Measurements from ENCODE around the gene ZPLD1. TPM values are rescaled to one million over a fixed set of nuclear protein-coding genes. Genes with fewer than 3 reads are reported as not detected.

ZPLD1 gene
- total RNA-seq, 3 donors from 2014 or later: 0.32 TPM; not detected in 2

- H3K36me3 ChIP-seq (ENCODE audit: low read depth): no peaks in the 10 kb centered on the region
- no peak for ATAC-seq
- no peak for DNase-seq
- no peak for TF ChIP-seq CTCF (IDR thresholded peaks at IDR 0.05)
- no peaks in the 10 kb centered on the region for H3K9me3 ChIP-seq
- no peaks in the 10 kb centered on the region for H3K4me1 ChIP-seq (ENCODE audit: low read depth)
- intact Hi-C loops (cut with DNase I, micrococcal nuclease): no loop called here
- no peak overlapping the region for H3K4me3 ChIP-seq
Measured at GRCh38 chr3:102483556-102483955, 48.7 kb downstream of the ZPLD1 start.

- DNase-seq: no peak
- intact Hi-C loops (cut with DNase I, micrococcal nuclease): no loop called here
- no peaks in the 10 kb centered on the region for H3K36me3 ChIP-seq (ENCODE audit: low read depth)
- no peak for TF ChIP-seq CTCF (IDR thresholded peaks at IDR 0.05)
- no peaks in the 10 kb centered on the region for H3K4me1 ChIP-seq (ENCODE audit: low read depth)
- no peak overlapping the region for H3K4me3 ChIP-seq
- no peaks in the 10 kb centered on the region for H3K9me3 ChIP-seq
- no peak for ATAC-seq
Measured at GRCh38 chr3:102484363-102484762, 49.5 kb downstream of the ZPLD1 start.

- intact Hi-C loops (cut with DNase I, micrococcal nuclease): no loop called here
- no peak for DNase-seq
- H3K9me3 ChIP-seq: no peaks in the 10 kb centered on the region
- H3K4me1 ChIP-seq (ENCODE audit: low read depth): no peaks in the 10 kb centered on the region
- TF ChIP-seq CTCF (IDR thresholded peaks at IDR 0.05): no peak
- H3K36me3 ChIP-seq (ENCODE audit: low read depth): no peaks in the 10 kb centered on the region
- no peak overlapping the region for H3K4me3 ChIP-seq
- ATAC-seq: no peak
Measured at GRCh38 chr3:102485701-102486100, 50.9 kb downstream of the ZPLD1 start.

GRCh38 chr3:102488331-102488730 lies 53.5 kb downstream of the ZPLD1 start:
- no peak for ATAC-seq
- no peak for TF ChIP-seq CTCF (IDR thresholded peaks at IDR 0.05)

GRCh38 chr3:102492300-102492699 lies 57.5 kb downstream of the ZPLD1 start:
- DNase-seq: no peak
- no peaks in the 10 kb centered on the region for H3K9me3 ChIP-seq
- intact Hi-C loops (cut with DNase I, micrococcal nuclease): no loop called here
- no peak overlapping the region for H3K4me3 ChIP-seq
- ATAC-seq: no peak
- no peaks in the 10 kb centered on the region for H3K36me3 ChIP-seq (ENCODE audit: low read depth)
- TF ChIP-seq CTCF (IDR thresholded peaks at IDR 0.05): no peak
- H3K4me1 ChIP-seq (ENCODE audit: low read depth): no peaks in the 10 kb centered on the region

More at GRCh38 chr3:102488331-102488730, 53.5 kb downstream of the ZPLD1 start:
- no peak for DNase-seq
- H3K4me1 ChIP-seq (ENCODE audit: low read depth): no peaks in the 10 kb centered on the region
- no peaks in the 10 kb centered on the region for H3K9me3 ChIP-seq
- intact Hi-C loops (cut with DNase I, micrococcal nuclease): no loop called here
- H3K36me3 ChIP-seq (ENCODE audit: low read depth): no peaks in the 10 kb centered on the region
- H3K4me3 ChIP-seq: no peak overlapping the region

GRCh38 chr3:102497571-102497970 lies 62.8 kb downstream of the ZPLD1 start:
- Histone ChIP-seq H3K36me3 (ENCODE audit: low read depth) (no peaks in the 10 kb centered on the region), H3K4me3 (no peak overlapping the region), H3K4me1 (ENCODE audit: low read depth) (no peaks in the 10 kb centered on the region), H3K9me3 (no peaks in the 10 kb centered on the region)
- intact Hi-C loops (cut with DNase I, micrococcal nuclease): no loop called here
- TF ChIP-seq CTCF (IDR thresholded peaks at IDR 0.05): no peak
- no peak for ATAC-seq
- DNase-seq: no peak
